GM12864 (cell line): ENCODE data around the gene GLE1.
"Not testable (repeated sequence)": the region's sequence is repeated elsewhere in the genome, so short reads cannot be mapped to it uniquely, and the experiment has no call there.

Experiments used
- DNase-seq: peaks from one replicate; pipeline ENCODE4 v3.0.0-alpha.2; 2011; ENCODE audit warnings: low read depth
- H3K4me3 ChIP-seq: 2 replicates; pipeline ENCODE4 v1.5.1; 2011; ENCODE audit warnings: mild to moderate bottlenecking, low read depth, low read length, control low read depth
- TF ChIP-seq, protein P1 (sequence below): IDR thresholded peaks from 2 replicates; pipeline ENCODE4 v1.5.1; 2011; ENCODE audit warnings: low read depth, mild to moderate bottlenecking, moderate library complexity, low read length, control low read depth, inconsistent platforms; ENCODE audit errors: missing control alignments

Gene GLE1

DNA sequence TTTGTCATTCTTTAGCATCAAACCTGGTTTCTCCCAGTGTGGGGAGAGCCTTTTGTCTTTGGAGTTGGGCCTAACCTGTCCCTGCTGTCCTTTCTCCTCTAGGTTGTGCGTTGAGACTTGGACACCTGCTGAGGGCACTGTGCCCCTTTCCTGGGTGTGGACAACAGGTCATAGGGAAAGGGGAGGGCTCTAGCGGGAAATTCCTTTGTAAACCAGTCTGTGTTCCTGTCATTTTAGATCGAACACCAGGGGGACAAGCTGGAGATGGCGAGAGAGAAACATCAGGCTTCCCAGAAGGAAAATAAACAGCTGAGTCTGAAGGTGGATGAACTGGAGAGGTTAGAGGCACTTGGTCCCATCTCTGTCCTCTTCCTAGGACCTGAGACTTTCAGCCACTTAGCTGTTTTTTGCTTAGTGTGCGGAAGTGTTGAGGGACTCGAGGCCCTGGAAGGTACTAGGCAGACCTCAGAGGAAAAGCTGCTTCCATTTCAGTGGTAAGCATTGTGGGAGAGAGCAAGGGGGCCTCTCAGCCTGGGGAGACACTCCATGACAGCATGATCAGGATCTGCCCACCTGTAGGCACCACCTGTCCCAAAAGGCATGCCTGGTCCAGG lies 8.6 kb upstream of the GLE1 start:
- DNase-seq = no peak
- H3K4me3 ChIP-seq = no peak overlapping the region
- TF ChIP-seq, protein P1, sequence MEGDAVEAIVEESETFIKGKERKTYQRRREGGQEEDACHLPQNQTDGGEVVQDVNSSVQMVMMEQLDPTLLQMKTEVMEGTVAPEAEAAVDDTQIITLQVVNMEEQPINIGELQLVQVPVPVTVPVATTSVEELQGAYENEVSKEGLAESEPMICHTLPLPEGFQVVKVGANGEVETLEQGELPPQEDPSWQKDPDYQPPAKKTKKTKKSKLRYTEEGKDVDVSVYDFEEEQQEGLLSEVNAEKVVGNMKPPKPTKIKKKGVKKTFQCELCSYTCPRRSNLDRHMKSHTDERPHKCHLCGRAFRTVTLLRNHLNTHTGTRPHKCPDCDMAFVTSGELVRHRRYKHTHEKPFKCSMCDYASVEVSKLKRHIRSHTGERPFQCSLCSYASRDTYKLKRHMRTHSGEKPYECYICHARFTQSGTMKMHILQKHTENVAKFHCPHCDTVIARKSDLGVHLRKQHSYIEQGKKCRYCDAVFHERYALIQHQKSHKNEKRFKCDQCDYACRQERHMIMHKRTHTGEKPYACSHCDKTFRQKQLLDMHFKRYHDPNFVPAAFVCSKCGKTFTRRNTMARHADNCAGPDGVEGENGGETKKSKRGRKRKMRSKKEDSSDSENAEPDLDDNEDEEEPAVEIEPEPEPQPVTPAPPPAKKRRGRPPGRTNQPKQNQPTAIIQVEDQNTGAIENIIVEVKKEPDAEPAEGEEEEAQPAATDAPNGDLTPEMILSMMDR = no peak

DNA sequence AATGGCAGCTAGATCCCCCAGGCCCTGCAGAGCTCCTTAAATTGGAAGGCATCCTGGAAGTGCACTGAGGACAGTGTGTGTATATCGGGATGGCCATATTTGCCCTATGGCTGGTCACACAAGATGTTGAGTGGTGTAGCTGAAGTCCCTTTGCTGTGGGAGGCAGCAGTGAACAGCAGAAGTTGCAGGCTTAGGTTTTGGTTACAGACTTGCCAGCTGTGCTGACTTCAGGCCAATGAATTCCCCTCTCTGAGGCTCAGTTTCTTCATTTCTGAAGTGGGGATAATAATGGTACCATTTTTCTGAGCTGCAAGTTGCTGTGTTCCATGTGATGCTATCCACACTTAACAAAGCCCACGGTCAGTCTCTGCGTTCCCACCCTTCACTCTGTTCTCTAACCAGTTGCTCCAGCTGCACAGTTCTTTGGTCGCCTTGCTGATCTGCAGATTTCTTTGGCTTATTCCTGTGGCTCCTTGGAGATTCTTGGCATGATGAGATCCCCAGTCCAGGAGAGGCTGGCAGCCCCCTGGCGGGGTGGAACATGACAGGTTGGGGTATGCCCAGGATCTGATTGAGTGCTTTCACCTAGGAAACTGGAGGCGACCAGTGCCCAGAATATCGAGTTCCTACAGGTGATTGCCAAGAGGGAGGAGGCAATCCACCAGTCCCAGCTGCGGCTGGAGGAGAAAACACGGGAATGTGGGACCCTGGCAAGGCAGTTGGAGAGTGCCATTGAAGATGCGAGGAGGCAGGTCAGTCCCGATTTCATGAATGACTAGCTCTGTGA lies 6.5 kb upstream of the GLE1 start:
- DNase-seq = no peak
- no peak overlapping the region for H3K4me3 ChIP-seq
- TF ChIP-seq, protein P1 = no peak

DNA sequence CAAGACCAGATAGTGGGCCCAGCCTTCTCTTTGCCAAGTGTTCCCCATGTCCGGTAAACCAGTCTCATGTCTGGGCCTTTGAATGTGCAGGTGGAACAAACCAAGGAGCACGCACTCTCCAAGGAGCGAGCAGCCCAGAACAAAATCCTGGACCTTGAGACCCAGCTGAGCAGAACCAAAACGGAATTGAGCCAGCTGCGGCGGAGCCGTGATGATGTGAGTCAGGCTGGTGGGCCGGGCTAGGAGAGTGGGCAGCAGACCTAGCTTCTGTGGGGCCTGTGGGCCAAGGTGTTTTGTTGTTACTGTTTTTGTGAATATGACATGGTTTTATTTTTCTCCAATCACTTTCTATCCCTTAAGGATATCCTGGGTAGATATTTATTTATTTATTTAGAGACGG lies 5.6 kb upstream of the GLE1 start:
- TF ChIP-seq, protein P1 = no peak
- no peak overlapping the region for H3K4me3 ChIP-seq
- DNase-seq = no peak

DNA sequence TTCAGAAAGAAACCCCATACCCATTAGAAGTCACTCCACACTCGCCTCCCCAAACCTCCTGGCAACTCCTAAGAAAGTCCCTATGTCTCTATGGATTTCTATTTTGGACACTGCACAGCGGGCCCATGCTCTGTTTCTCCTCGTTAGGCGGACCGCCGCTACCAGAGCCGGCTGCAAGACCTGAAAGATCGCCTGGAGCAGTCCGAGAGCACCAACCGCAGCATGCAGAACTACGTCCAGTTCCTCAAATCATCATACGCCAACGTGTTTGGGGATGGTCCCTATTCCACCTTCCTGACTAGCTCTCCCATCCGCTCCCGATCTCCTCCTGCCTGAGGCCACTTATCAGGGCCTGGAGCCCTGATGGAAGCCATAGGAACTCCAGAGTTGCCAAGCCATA lies 4.6 kb upstream of the GLE1 start:
- H3K4me3 ChIP-seq = no peak overlapping the region
- no peak for DNase-seq
- TF ChIP-seq, protein P1 = no peak

DNA sequence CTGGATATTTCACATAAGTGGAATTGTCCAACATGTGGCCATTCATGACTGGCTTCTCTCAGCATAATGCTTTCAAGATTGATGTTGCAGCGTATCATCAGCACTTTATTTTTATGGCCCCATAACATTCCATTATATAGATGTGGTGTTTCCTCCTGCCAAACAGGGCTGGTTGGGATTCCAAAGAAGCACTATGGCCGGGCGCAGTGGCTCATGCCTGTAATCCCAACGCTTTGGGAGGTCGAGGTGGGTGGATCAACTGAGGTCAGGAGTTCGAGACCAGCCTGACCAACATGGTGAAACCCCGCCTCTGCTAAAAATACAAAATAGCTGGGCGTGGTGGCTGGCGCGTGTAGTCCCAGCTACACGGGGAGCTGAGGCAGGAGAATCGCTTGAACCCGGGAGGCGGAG lies 1.1 kb upstream of the GLE1 start:
- not testable (repeated sequence) for H3K4me3 ChIP-seq, DNase-seq

DNA sequence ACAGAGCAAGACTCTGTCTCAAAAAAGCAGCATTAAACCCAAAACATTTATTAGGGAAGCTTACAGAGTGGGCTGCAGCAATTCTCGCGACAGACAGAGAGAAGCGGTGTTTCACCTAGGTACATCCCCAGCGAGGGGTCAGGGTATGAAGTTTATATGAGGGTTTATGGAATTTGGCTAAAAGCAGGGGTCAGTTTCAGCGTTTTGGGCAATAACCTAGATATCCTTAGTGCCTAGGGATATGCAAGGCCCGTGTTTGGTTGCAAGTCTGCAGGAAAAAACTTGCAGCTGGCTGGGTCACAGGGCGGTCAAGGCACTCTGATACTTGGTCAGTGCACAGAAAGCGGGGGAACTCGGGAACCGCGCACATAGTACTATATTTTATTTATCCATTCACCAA lies 649 bp upstream of the GLE1 start:
- peak overlapping the region; percentile 81; the same call in 1 of the 2 replicates for H3K4me3 ChIP-seq
- TF ChIP-seq, protein P1 = no peak
- DNase-seq = no peak

DNA sequence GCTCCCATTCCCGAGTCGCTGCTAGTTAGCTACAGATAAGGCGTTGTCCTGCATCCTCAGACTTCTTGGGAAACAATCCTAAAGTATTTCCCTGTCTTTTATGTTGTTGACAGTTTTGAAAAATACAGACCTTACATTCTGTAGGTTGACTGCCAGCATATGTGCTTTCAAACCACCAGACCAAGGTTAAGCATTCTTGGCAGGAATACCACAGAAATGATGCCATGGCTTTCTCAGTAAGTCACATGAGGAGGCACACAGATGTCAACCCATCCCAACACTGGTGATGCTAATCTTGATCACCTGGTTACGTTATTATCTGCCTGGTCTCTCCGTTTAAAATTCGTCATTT lies 871 bp downstream of the GLE1 start:
- TF ChIP-seq, protein P1 = no peak
- peak overlapping the region; percentile 81 for H3K4me3 ChIP-seq
- DNase-seq = no peak

DNA sequence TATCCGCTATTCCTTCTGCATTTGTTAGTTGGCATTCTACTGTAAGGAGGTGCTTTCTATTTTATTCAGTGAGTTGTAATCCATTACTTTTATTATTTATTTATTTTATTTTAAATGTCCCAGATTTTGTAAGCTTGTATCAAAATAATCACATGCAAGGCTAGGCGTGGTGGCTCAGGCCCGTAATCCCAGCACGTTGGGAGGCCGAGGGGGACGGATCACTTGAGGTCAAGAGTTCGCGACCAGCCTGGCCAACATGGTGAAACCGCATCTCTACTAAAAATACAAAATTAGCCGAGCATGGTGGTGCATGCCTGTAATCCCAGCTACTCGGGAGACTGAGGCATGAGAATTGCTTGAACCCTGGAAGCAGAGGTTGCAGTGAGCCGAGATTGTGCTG lies 1.4 kb downstream of the GLE1 start:
- DNase-seq, H3K4me3 ChIP-seq: not testable (repeated sequence)
